ENCODE data around the gene OR3A1.

DNA sequence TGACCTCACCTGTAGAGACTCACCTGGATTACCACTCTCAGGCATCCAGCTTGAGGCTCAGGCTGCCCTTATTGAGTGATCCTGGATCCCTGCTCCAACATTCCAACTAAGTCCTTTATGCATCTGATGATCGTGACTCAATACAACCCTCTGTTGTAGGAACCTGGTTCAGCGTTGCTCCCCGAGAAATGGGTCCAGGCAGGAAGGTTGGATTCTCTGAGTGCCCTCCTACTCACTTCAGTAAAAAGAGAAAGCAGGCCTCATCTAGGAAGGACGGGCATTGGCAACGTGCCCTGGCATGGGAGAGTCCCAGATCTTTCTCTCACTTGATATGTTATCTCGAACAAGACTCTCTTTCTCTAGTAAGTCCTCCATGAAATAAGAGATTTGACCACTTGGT is at the start of gene OR3A1:
- TF ChIP-seq, protein P1, sequence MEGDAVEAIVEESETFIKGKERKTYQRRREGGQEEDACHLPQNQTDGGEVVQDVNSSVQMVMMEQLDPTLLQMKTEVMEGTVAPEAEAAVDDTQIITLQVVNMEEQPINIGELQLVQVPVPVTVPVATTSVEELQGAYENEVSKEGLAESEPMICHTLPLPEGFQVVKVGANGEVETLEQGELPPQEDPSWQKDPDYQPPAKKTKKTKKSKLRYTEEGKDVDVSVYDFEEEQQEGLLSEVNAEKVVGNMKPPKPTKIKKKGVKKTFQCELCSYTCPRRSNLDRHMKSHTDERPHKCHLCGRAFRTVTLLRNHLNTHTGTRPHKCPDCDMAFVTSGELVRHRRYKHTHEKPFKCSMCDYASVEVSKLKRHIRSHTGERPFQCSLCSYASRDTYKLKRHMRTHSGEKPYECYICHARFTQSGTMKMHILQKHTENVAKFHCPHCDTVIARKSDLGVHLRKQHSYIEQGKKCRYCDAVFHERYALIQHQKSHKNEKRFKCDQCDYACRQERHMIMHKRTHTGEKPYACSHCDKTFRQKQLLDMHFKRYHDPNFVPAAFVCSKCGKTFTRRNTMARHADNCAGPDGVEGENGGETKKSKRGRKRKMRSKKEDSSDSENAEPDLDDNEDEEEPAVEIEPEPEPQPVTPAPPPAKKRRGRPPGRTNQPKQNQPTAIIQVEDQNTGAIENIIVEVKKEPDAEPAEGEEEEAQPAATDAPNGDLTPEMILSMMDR (IDR thresholded peaks at IDR 0.05; ENCODE audit: borderline replicate concordance, extremely low read depth, low read length, poor library complexity, severe bottlenecking): no peak
- no peak for TF ChIP-seq EZH2 (IDR thresholded peaks at IDR 0.05; ENCODE audit: borderline replicate concordance, low read depth, low read length, severe bottlenecking)
